ENCODE results near the gene ALKBH6.

DNA sequence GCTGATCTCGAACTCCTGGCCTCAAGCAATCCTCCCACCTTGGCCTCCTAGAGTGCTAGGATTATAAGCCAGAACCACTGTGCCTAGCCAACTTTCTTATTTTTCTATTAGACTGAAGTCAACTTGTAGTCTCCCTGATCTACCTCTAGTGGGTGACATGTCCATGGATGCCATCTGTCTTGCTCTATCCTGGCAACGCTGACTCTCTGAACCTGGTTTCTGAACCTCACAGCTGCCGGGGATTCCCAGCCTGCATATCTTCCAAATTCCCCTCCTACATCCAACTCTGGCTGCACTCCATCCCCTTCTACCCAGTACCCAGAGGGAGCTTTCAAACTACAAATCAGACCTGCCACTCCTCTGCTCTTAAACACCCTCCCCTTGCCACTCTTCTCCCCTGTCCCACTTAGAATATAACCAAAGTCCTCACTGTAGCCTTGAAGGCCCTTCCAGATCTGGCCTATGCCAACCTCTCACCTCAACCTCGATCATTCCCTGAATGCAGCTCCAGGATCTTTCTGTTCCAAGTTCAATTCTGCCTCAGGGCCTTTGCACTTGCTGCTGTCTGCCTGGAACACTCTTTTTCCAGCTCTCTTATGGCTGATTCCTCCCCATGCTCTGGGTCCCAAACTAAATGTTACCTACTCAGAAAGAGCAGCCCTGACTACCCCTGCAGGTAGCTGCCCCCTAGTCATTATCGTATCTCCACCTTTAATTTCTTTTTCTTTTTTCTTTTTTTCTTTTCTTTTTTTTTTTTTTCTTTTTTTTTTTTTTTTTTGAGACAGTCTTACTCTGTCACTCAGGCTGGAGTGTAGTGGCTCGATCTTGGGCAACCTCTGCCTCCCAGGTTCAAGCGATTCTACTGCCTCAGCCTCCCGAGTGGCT lies 16.5 kb upstream of the ALKBH6 start:
- TF ChIP-seq, protein P1, sequence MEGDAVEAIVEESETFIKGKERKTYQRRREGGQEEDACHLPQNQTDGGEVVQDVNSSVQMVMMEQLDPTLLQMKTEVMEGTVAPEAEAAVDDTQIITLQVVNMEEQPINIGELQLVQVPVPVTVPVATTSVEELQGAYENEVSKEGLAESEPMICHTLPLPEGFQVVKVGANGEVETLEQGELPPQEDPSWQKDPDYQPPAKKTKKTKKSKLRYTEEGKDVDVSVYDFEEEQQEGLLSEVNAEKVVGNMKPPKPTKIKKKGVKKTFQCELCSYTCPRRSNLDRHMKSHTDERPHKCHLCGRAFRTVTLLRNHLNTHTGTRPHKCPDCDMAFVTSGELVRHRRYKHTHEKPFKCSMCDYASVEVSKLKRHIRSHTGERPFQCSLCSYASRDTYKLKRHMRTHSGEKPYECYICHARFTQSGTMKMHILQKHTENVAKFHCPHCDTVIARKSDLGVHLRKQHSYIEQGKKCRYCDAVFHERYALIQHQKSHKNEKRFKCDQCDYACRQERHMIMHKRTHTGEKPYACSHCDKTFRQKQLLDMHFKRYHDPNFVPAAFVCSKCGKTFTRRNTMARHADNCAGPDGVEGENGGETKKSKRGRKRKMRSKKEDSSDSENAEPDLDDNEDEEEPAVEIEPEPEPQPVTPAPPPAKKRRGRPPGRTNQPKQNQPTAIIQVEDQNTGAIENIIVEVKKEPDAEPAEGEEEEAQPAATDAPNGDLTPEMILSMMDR (IDR thresholded peaks at IDR 0.05) = no peak
- no peak for TF ChIP-seq POLR2A (IDR thresholded peaks at IDR 0.05)
